ENCODE measurements around the gene MMEL1.
"Not testable (repeated sequence)": the region's sequence is repeated elsewhere in the genome, so short reads cannot be mapped to it uniquely, and the experiment has no call there.

MMEL1 gene
- 0 to 0.39 (median 0.14) reads per million in 4 donors for total RNA-seq

- no peak for DNase-seq
These were observed at the start of gene MMEL1 for GRCh38 chr1:2632561-2633361. Gene MMEL1, minus strand, starts transcription at chr1:2633016. Its CDS starts 3,532 bp downstream, at chr1:2629484.

GRCh38 chr1:2676726-2677125 is 43.9 kb upstream of the MMEL1 start:
- not testable (repeated sequence) for DNase-seq

GRCh38 chr1:2671656-2672055 is 38.8 kb upstream of the MMEL1 start:
- not testable (repeated sequence) for DNase-seq

GRCh38 chr1:2659806-2660205 is 27.0 kb upstream of the MMEL1 start:
- peak in 1 of 5 donors; percentile 6 for DNase-seq

- DNase-seq, result not testable (repeated sequence)
These were observed 25.1 kb upstream of the MMEL1 start for GRCh38 chr1:2657909-2658308.

- DNase-seq, result not testable (repeated sequence)
These were observed 24.3 kb upstream of the MMEL1 start for GRCh38 chr1:2657124-2657523.

GRCh38 chr1:2655598-2656434 is 23.0 kb upstream of the MMEL1 start:
- peak in 2 of 5 donors; percentile 24 to 39 for DNase-seq

GRCh38 chr1:2654443-2654948 is 21.7 kb upstream of the MMEL1 start:
- DNase-seq, result peak in 1 of 5 donors; percentile 34

GRCh38 chr1:2653741-2654442 is 21.1 kb upstream of the MMEL1 start:
- peak in 2 of 5 donors; percentile 52 to 71 for DNase-seq

- DNase-seq, result peak in 1 of 5 donors; percentile 43
These were observed 20.2 kb upstream of the MMEL1 start for GRCh38 chr1:2652926-2653571.

GRCh38 chr1:2652152-2652925 is 19.5 kb upstream of the MMEL1 start:
- DNase-seq, result peak in 1 of 5 donors; percentile 53

- DNase-seq, result peak in 1 of 5 donors; percentile 5
These were observed 18.3 kb upstream of the MMEL1 start for GRCh38 chr1:2650967-2651645.

- no peak for DNase-seq
These were observed 14.0 kb upstream of the MMEL1 start for GRCh38 chr1:2646837-2647236.

- DNase-seq, result no peak
These were observed 13.0 kb upstream of the MMEL1 start for GRCh38 chr1:2645776-2646175.

- no peak for DNase-seq
These were observed 12.3 kb upstream of the MMEL1 start for GRCh38 chr1:2645143-2645542.

GRCh38 chr1:2644591-2645101 is 11.8 kb upstream of the MMEL1 start:
- no peak for DNase-seq

GRCh38 chr1:2644171-2644570 is 11.4 kb upstream of the MMEL1 start:
- no peak for DNase-seq

GRCh38 chr1:2643414-2644077 is 10.7 kb upstream of the MMEL1 start:
- no peak for DNase-seq

- DNase-seq, result peak; percentile 88 to 94 (median 92)
These were observed 10.0 kb upstream of the MMEL1 start for GRCh38 chr1:2642560-2643413.
